Tibial nerve (tissue), 4 donors: ENCODE measurements around the gene B4GALT5. TPM values are rescaled to one million over a fixed set of nuclear protein-coding genes. Genes with fewer than 3 reads are reported as not detected.
"Not testable (repeated sequence)": the region's sequence is repeated elsewhere in the genome, so short reads cannot be mapped to it uniquely, and the experiment has no call there.

Experiments
- DNase-seq, 2 donors: peaks; one replicate each; pipeline ENCODE4 v3.0.0-alpha.2; 2019; ENCODE audit warnings: low spot score in 2 of 2
- H3K27ac ChIP-seq, 4 donors: fragments of 200-600 bp; sonication (generic) in 3 of 4; one replicate each; pipeline ENCODE4 v1.5.1; 2017 to 2019; ENCODE audit warnings: mild to moderate bottlenecking in 1 of 4
- H3K27me3 ChIP-seq, 2 donors: fragments of 200-600 bp; sonication (generic) in 1 of 2; one replicate each; pipeline versions ENCODE4 v1.5.1 to v1.6.0; 2017 to 2019
- H3K36me3 ChIP-seq, 3 donors: fragments of 200-600 bp; sonication (generic); one replicate each; pipeline ENCODE4 v1.5.1; 2018 to 2019
- H3K4me1 ChIP-seq, 4 donors: fragments of 200-600 bp; sonication (generic) in 3 of 4; one replicate each; pipeline ENCODE4 v1.5.1; 2017 to 2019
- H3K4me3 ChIP-seq, 4 donors: fragments of 200-600 bp; sonication (generic) in 3 of 4; one replicate each; pipeline ENCODE4 v1.5.1; 2017 to 2019; ENCODE audit warnings: mild to moderate bottlenecking in 1 of 4, moderate library complexity in 1 of 4
- H3K9me3 ChIP-seq, 4 donors: fragments of 200-600 bp; sonication (generic) in 3 of 4; one replicate each; pipeline ENCODE4 v1.5.1; 2017 to 2019
- CTCF ChIP-seq, 5 experiments: fragments of 200-600 bp in 3 of 5; fragments of 450-650 bp in 2 of 5; sonication (generic) in 3 of 5; IDR thresholded peaks; one replicate each; pipeline ENCODE4 v1.5.1; 2016 to 2019; ENCODE audit warnings: antibody characterized with exemption in 5 of 5, mild to moderate bottlenecking in 3 of 5, moderate library complexity in 2 of 5
- EP300 ChIP-seq, 2 donors: sonication (generic); formaldehyde crosslinking; IDR thresholded peaks; one replicate each; pipeline ENCODE4 v1.6.1; 2017; ENCODE audit warnings: antibody characterized with exemption in 2 of 2, mild to moderate bottlenecking in 1 of 2
- POLR2A ChIP-seq, 2 donors: fragments of 450-650 bp; IDR thresholded peaks; one replicate each; pipeline ENCODE4 v1.6.1; 2017; ENCODE audit warnings: antibody characterized with exemption in 2 of 2, mild to moderate bottlenecking in 2 of 2, moderate library complexity in 2 of 2
- WGBS, 2 donors: methylation state at CpG; one replicate each; pipeline ENCODE4 v1.1.5; 2018; 5-methylcytosine and 5-hydroxymethylcytosine counted together
- total RNA-seq, 4 donors: library from RNA; depleted of rRNA; stranded (reverse); fragments of >200 nt; gene quantifications; one replicate each; pipeline ENCODE4 v1.1.0, GENCODE V29; 2016

B4GALT5 gene
- total RNA-seq, 4 donors from 2014 or later = 13.6 to 25.2 (median 20.7) TPM

GRCh38 chr20:49614338-49615050 is 99.2 kb downstream of the B4GALT5 start:
- Histone ChIP-seq H3K4me1 (peaks cover 0 to 21% (median 14%) of the 10 kb centered on the region in 4 donors), H3K9me3 (no peaks in the 10 kb centered on the region), H3K27me3 (no peaks in the 10 kb centered on the region), H3K36me3 (no peaks in the 10 kb centered on the region), H3K27ac (no peak overlapping the region), H3K4me3 (no peak overlapping the region)
- 76 to 82% methylated on average over 13 of the region's 13 CpGs for WGBS, 2 donors
- DNase-seq = no peak
- TF ChIP-seq CTCF (IDR thresholded peaks at IDR 0.05) (no peak), EP300 (IDR thresholded peaks at IDR 0.05) (no peak), POLR2A (IDR thresholded peaks at IDR 0.05) (no peak)

- H3K4me1 ChIP-seq = peaks cover 0 to 27% (median 14%) of the 10 kb centered on the region in 4 donors
- H3K4me3 ChIP-seq = no peak overlapping the region
- 45 to 53% methylated on average over 5 to 6 of the region's 6 CpGs for WGBS, 2 donors
- TF ChIP-seq POLR2A (IDR thresholded peaks at IDR 0.05) (no peak), EP300 (IDR thresholded peaks at IDR 0.05) (peak; percentile 64), CTCF (IDR thresholded peaks at IDR 0.05) (no peak)
- peak in 1 of 2 donors; percentile 63 for DNase-seq
- H3K36me3 ChIP-seq = no peaks in the 10 kb centered on the region
- no peaks in the 10 kb centered on the region for H3K27me3 ChIP-seq
- H3K27ac ChIP-seq = peak overlapping the region in 2 of 4 donors; percentile 35 to 47
- no peaks in the 10 kb centered on the region for H3K9me3 ChIP-seq
These were observed 101.4 kb downstream of the B4GALT5 start for GRCh38 chr20:49612127-49612738.

- Histone ChIP-seq H3K4me3 (peak overlapping the region in 1 of 4 donors; percentile 14), H3K4me1 (peaks cover 0 to 27% (median 14%) of the 10 kb centered on the region in 4 donors), H3K27ac (peak overlapping the region; percentile 17 to 47 (median 34))
- DNase-seq, H3K27me3 ChIP-seq, H3K36me3 ChIP-seq, H3K9me3 ChIP-seq: not testable (repeated sequence)
- 55 to 56% methylated on average over 6 of the region's 6 CpGs for WGBS, 2 donors
These were observed 102.0 kb downstream of the B4GALT5 start for GRCh38 chr20:49611539-49612126.

- H3K27ac ChIP-seq = peak overlapping the region; percentile 17 to 47 (median 34)
- H3K9me3 ChIP-seq = no peaks in the 10 kb centered on the region
- H3K27me3 ChIP-seq = no peaks in the 10 kb centered on the region
- H3K4me1 ChIP-seq = peaks cover 0 to 28% (median 14%) of the 10 kb centered on the region in 4 donors
- peak overlapping the region in 2 of 4 donors; percentile 14 to 15 for H3K4me3 ChIP-seq
- H3K36me3 ChIP-seq = no peaks in the 10 kb centered on the region
- TF ChIP-seq CTCF (IDR thresholded peaks at IDR 0.05) (peak; percentile 99 to 100 (median 99)), POLR2A (IDR thresholded peaks at IDR 0.05) (no peak), EP300 (IDR thresholded peaks at IDR 0.05) (no peak)
- 14 to 20% methylated on average over 35 to 43 of the region's 48 CpGs for WGBS, 2 donors
- peak; percentile 54 to 68 for DNase-seq
These were observed 102.8 kb downstream of the B4GALT5 start for GRCh38 chr20:49610691-49611538.
